H1 (cell line): ENCODE results near the gene VIPR2. TPM values are rescaled to one million over a fixed set of nuclear protein-coding genes. Genes with fewer than 3 reads are reported as not detected.

Source experiments
- CTCF ChIA-PET: fragments of 300-600 bp; sonication (Branson Sonifier 250); formaldehyde crosslinking; loops from one replicate; lab custom pipeline; 2021; ENCODE audit not compliant: partially characterized antibody; lab: Charles Lee
- POLR2A ChIA-PET: fragments of 300-600 bp; sonication (Branson Sonifier 250); formaldehyde crosslinking; loops from one replicate; lab custom pipeline; 2021; ENCODE audit warnings: inconsistent platforms; ENCODE audit not compliant: partially characterized antibody; lab: Charles Lee
- DNase-seq, 2 experiments: peaks; one replicate each; pipeline versions ENCODE4 v3.0.0 to v3.0.0-alpha.2; 2010 to 2022; ENCODE audit warnings: low spot score in 2 of 2, low read depth in 1 of 2, mixed read lengths in 1 of 2
- FAIRE-seq: peaks from 2 replicates; lab custom pipeline; 2011; peaks lifted over from hg19 to GRCh38; lab: Jason Lieb, UNC
- H2AFZ ChIP-seq: 2 replicates; pipeline ENCODE4 v1.8.1; 2012; ENCODE audit warnings: low read length, inconsistent platforms
- H2AK5ac ChIP-seq: 2 replicates; pipeline ENCODE4 v1.6.1; 2013; ENCODE audit warnings: low read depth, low read length
- H2BK120ac ChIP-seq: replicated peaks from 2 replicates; pipeline ENCODE3; 2013; ENCODE audit warnings: low read depth, low read length, inconsistent platforms
- H2BK12ac ChIP-seq: 2 replicates; pipeline ENCODE4 v1.6.1; 2013; ENCODE audit warnings: low read depth, low read length
- H2BK15ac ChIP-seq: 2 replicates; pipeline ENCODE4 v1.6.1; 2013; ENCODE audit warnings: low read length
- H2BK20ac ChIP-seq: 2 replicates; pipeline ENCODE4 v1.6.1; 2013; ENCODE audit warnings: low read length
- H2BK5ac ChIP-seq: 2 replicates; pipeline ENCODE4 v1.6.1; 2013; ENCODE audit warnings: low read depth, low read length
- H3K14ac ChIP-seq: 2 replicates; pipeline ENCODE4 v1.6.1; 2013; ENCODE audit warnings: inconsistent platforms; ENCODE audit not compliant: insufficient read length
- H3K18ac ChIP-seq: 2 replicates; pipeline ENCODE4 v1.6.1; 2013; ENCODE audit warnings: low read length; ENCODE audit errors: extremely low read depth
- H3K23ac ChIP-seq: 2 replicates; pipeline ENCODE4 v1.6.1; 2013; ENCODE audit warnings: inconsistent platforms; ENCODE audit not compliant: insufficient read length
- H3K23me2 ChIP-seq: 2 replicates; pipeline ENCODE4 v1.6.1; 2013; ENCODE audit warnings: low read depth, low read length
- H3K27ac ChIP-seq: 2 replicates; pipeline ENCODE4 v1.6.1; 2011; ENCODE audit warnings: low read depth, low read length, inconsistent platforms
- H3K27me3 ChIP-seq, 4 experiments: replicated peaks in 1 of 4; 1 replicate in 1 of 4; 2 replicates in 3 of 4; pipeline versions ENCODE4 v1.6.1 to v1.8.1; 2011 to 2013; ENCODE audit warnings: low read length in 3 of 4, mild to moderate bottlenecking in 3 of 4, inconsistent platforms in 2 of 4, mixed read lengths in 2 of 4, moderate library complexity in 1 of 4; ENCODE audit not compliant: control insufficient read depth in 3 of 4, insufficient read depth in 3 of 4; ENCODE audit errors: extremely low read depth in 1 of 4
- H3K36me3 ChIP-seq, 4 experiments: 2 replicates each; pipeline versions ENCODE4 v1.6.1 to v1.8.1; 2011 to 2013; ENCODE audit warnings: mild to moderate bottlenecking in 4 of 4, low read length in 3 of 4, moderate library complexity in 2 of 4, control low read depth in 1 of 4, inconsistent platforms in 1 of 4; ENCODE audit not compliant: insufficient read depth in 4 of 4, control insufficient read depth in 2 of 4
- H3K4ac ChIP-seq: replicated peaks from 2 replicates; pipeline ENCODE3; 2013; ENCODE audit warnings: low read length, low read depth, mixed read lengths, inconsistent platforms; ENCODE audit not compliant: insufficient read length
- H3K4me1 ChIP-seq, 4 experiments: replicated peaks in 1 of 4; 1 replicate in 1 of 4; 2 replicates in 3 of 4; pipeline versions ENCODE4 v1.6.1 to v1.8.1; 2011 to 2013; ENCODE audit warnings: low read length in 3 of 4, inconsistent platforms in 2 of 4, mixed read lengths in 1 of 4; ENCODE audit not compliant: insufficient read depth in 4 of 4, control insufficient read depth in 3 of 4
- H3K4me2 ChIP-seq, 2 experiments: 2 replicates each; pipeline versions ENCODE4 v1.6.1 to v1.8.1; 2011 to 2013; ENCODE audit warnings: low read depth in 2 of 2, low read length in 2 of 2, control low read depth in 1 of 2, inconsistent platforms in 1 of 2, mild to moderate bottlenecking in 1 of 2; ENCODE audit not compliant: insufficient read depth in 1 of 2
- H3K4me3 ChIP-seq, 4 experiments: fragments of 200-600, 300-600 bp in 1 of 4; sonication (generic), shearing (Covaris generic), sonication (Bioruptor Twin) in 1 of 4; 2 replicates each; pipeline versions ENCODE4 v1.5.1 to v1.8.1; 2011 to 2016; ENCODE audit warnings: low read length in 4 of 4, low read depth in 3 of 4, control low read depth in 2 of 4, inconsistent platforms in 2 of 4, mild to moderate bottlenecking in 2 of 4, mixed read lengths in 1 of 4, moderate library complexity in 1 of 4; ENCODE audit not compliant: insufficient read depth in 2 of 4; ENCODE audit errors: extremely low read depth in 1 of 4
- H3K56ac ChIP-seq: replicated peaks from 2 replicates; pipeline ENCODE3; 2013; ENCODE audit warnings: low read depth, mild to moderate bottlenecking, mixed read lengths, low read length, inconsistent platforms; ENCODE audit not compliant: insufficient read length
- H3K79me1 ChIP-seq: 2 replicates; pipeline ENCODE4 v1.6.1; 2013; ENCODE audit warnings: low read depth, low read length, control low read depth
- H3K79me2 ChIP-seq, 2 experiments: 2 replicates each; pipeline versions ENCODE4 v1.6.1 to v1.8.1; 2012 to 2013; ENCODE audit warnings: low read length in 2 of 2, mild to moderate bottlenecking in 2 of 2, inconsistent platforms in 1 of 2; ENCODE audit not compliant: insufficient read depth in 2 of 2, control insufficient read depth in 1 of 2
- H3K9ac ChIP-seq, 4 experiments: replicated peaks in 1 of 4; 1 replicate in 1 of 4; 2 replicates in 3 of 4; pipeline versions ENCODE4 v1.6.1 to v1.8.1; 2011 to 2013; ENCODE audit warnings: low read depth in 3 of 4, low read length in 3 of 4, control low read depth in 2 of 4, mild to moderate bottlenecking in 2 of 4, moderate library complexity in 2 of 4, inconsistent platforms in 1 of 4; ENCODE audit errors: extremely low read depth in 1 of 4
- H3K9me3 ChIP-seq, 2 experiments: 2 replicates each; pipeline versions ENCODE4 v1.6.1 to v1.8.1; 2012 to 2013; ENCODE audit warnings: mild to moderate bottlenecking in 2 of 2, moderate library complexity in 2 of 2, control low read depth in 1 of 2, inconsistent platforms in 1 of 2, low read depth in 1 of 2, low read length in 1 of 2, mixed read lengths in 1 of 2; ENCODE audit not compliant: insufficient read depth in 2 of 2
- H4K20me1 ChIP-seq, 2 experiments: replicated peaks in 1 of 2; 2 replicates each; pipeline versions ENCODE3 to v1.8.1; 2011 to 2013; ENCODE audit warnings: inconsistent platforms in 2 of 2, low read length in 2 of 2, mild to moderate bottlenecking in 1 of 2; ENCODE audit not compliant: insufficient read depth in 2 of 2, control insufficient read depth in 1 of 2
- H4K5ac ChIP-seq: 2 replicates; pipeline ENCODE4 v1.6.1; 2013; ENCODE audit warnings: low read length, low read depth, mixed read lengths, inconsistent platforms; ENCODE audit not compliant: insufficient read length
- H4K8ac ChIP-seq: 2 replicates; pipeline ENCODE4 v1.8.0; 2013; ENCODE audit warnings: mild to moderate bottlenecking, moderate library complexity, low read length, inconsistent platforms; ENCODE audit not compliant: insufficient read depth; ENCODE audit errors: extremely low read depth
- H4K91ac ChIP-seq: replicated peaks from 2 replicates; pipeline ENCODE3; 2013; ENCODE audit warnings: low read length, mixed read lengths, inconsistent platforms; ENCODE audit not compliant: insufficient read length
- BRCA1 ChIP-seq: IDR thresholded peaks from 2 replicates; pipeline ENCODE4 v1.6.1; 2012; ENCODE audit warnings: low read depth, low read length, improper control_type of control experiment
- JUN ChIP-seq: IDR thresholded peaks from 2 replicates; pipeline ENCODE4 v1.6.1; 2011; ENCODE audit warnings: low read depth, mild to moderate bottlenecking, improper control_type of control experiment, low read length
- KDM1A ChIP-seq: fragments of 200-600, 300-600 bp; sonication (generic); IDR thresholded peaks from 2 replicates; pipeline ENCODE4 v1.7.1; 2016; ENCODE audit warnings: mild to moderate bottlenecking, low read length, borderline replicate concordance
- KDM4A ChIP-seq: IDR thresholded peaks from one replicate; pipeline ENCODE4 v1.7.1; 2012; ENCODE audit warnings: low read depth, mild to moderate bottlenecking, moderate library complexity, low read length, inconsistent platforms; ENCODE audit not compliant: severe bottlenecking
- WGBS, 2 experiments: shearing (Covaris generic) in 1 of 2; methylation state at CpG; one replicate each; pipeline versions ENCODE4 v1.1.6 to v1.1.7; 2013 to 2015; ENCODE audit warnings: low lambda C conversion rate in 2 of 2, mixed read lengths in 2 of 2, inconsistent platforms in 1 of 2, low coverage in 1 of 2, missing lambda C conversion rate in 1 of 2; ENCODE audit not compliant: insufficient replicate concordance in 2 of 2, insufficient coverage in 1 of 2, insufficient read length in 1 of 2; ENCODE audit errors: extremely low coverage in 1 of 2, missing lambda C conversion rate in 1 of 2; 5-methylcytosine and 5-hydroxymethylcytosine counted together
- polyA plus RNA-seq, 7 experiments: library from polyadenylated mRNA; depleted of rRNA in 3 of 7; stranded (reverse) in 5 of 7; unstranded in 2 of 7; fragments of >200 nt in 5 of 7; fragments of 200-250 nt in 2 of 7; gene quantifications; 1 replicate in 5 of 7; 2 replicates in 1 of 7; 4 replicates in 1 of 7; pipeline versions ENCODE4 v1.2.1 to v1.2.3, GENCODE V29; 2011 to 2013; ENCODE audit warnings: missing spikeins in 2 of 7, mixed read lengths in 2 of 7
- total RNA-seq: library from RNA; stranded (reverse); fragmentation: NEBNext Ultra II Directional; extraction: Animal tissue kit (Norgen Biotek cat#: 25700); gene quantifications from 2 replicates; pipeline ENCODE4 v1.2.1, GENCODE V29; 2021
- TF ChIP-seq, protein P1 (sequence below), 3 experiments: IDR thresholded peaks; 1 replicate in 2 of 3; 2 replicates in 1 of 3; pipeline versions ENCODE4 v1.5.1 to v1.6.1; 2011; ENCODE audit warnings: low read length in 3 of 3, mild to moderate bottlenecking in 3 of 3, inconsistent platforms in 2 of 3, low read depth in 1 of 3, moderate library complexity in 1 of 3; ENCODE audit not compliant: insufficient read depth in 1 of 3; ENCODE audit errors: control extremely low read depth in 1 of 3

VIPR2 gene
- total and polyA plus RNA-seq, 2 of the 8 experiments (the other 6 are each of a cell fraction or from before 2014, with no cell fraction given): 2.4 to 6.3 TPM

DNA sequence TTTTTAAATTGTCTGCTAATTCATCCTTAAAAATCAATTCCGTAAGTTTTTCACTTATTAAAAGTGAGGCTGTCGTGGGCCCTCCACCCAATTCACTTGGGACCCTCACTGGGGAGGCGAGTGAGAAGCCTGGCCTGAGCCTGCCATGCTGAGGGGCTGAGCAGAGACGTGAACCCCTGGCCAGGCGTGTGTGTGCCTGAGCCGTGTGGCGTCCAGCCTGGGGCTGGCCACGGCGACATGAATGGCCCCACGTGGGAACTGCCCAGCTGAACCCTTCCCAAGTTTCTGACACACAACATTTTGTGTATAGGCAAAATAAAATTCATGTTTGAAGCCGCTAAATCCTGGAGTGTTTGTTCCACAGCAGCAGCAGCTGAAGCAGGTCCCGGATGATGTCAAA lies 13.0 kb upstream of the VIPR2 start:
- no peak for TF ChIP-seq KDM4A
- no peak for TF ChIP-seq KDM1A
- TF ChIP-seq JUN: no peak
- TF ChIP-seq, protein P1, sequence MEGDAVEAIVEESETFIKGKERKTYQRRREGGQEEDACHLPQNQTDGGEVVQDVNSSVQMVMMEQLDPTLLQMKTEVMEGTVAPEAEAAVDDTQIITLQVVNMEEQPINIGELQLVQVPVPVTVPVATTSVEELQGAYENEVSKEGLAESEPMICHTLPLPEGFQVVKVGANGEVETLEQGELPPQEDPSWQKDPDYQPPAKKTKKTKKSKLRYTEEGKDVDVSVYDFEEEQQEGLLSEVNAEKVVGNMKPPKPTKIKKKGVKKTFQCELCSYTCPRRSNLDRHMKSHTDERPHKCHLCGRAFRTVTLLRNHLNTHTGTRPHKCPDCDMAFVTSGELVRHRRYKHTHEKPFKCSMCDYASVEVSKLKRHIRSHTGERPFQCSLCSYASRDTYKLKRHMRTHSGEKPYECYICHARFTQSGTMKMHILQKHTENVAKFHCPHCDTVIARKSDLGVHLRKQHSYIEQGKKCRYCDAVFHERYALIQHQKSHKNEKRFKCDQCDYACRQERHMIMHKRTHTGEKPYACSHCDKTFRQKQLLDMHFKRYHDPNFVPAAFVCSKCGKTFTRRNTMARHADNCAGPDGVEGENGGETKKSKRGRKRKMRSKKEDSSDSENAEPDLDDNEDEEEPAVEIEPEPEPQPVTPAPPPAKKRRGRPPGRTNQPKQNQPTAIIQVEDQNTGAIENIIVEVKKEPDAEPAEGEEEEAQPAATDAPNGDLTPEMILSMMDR (IDR thresholded peaks at IDR 0.05; ENCODE audit: control extremely low read depth in 1 of 3, insufficient read depth in 1 of 3, low read depth in 1 of 3, low read length in 3 of 3): no peak
- TF ChIP-seq BRCA1: no peak
- H3K4me3 ChIP-seq: no peak overlapping the region
- H3K9me3 ChIP-seq: no peaks in the 10 kb centered on the region; a peak in 1 of 4 replicates
- POLR2A ChIA-PET: no interaction called here
- H2BK20ac ChIP-seq: no peak overlapping the region
- H2BK120ac ChIP-seq: no peak overlapping the region
- no peak overlapping the region for H2BK5ac ChIP-seq
- no peak overlapping the region for H3K27ac ChIP-seq
- no peak overlapping the region for H4K5ac ChIP-seq
- no peak overlapping the region for H2BK12ac ChIP-seq
- H4K91ac ChIP-seq: peak overlapping the region; percentile 35
- CTCF ChIA-PET: interaction anchor here (0.6 to 1.1 kb wide), 2 partner anchors 138 to 181 kb away, joined by 4 to 6 read pairs; no protein-coding TSS in a partner anchor
- H3K4me2 ChIP-seq: no peak overlapping the region
- no peaks in the 10 kb centered on the region for H4K20me1 ChIP-seq
- no peak overlapping the region for H3K56ac ChIP-seq
- DNase-seq: no peak
- H4K8ac ChIP-seq: no peak overlapping the region
- no peak overlapping the region for H2AFZ ChIP-seq
- no peak overlapping the region for H3K9ac ChIP-seq
- H2BK15ac ChIP-seq: no peak overlapping the region
- no peak for FAIRE-seq
- WGBS, 2 experiments: 88% methylated on average over 12 of the region's 12 CpGs; no CpG with 5 or more reads in 1 of the 2 experiments
- H3K4me1 ChIP-seq: no peaks in the 10 kb centered on the region
- H3K79me1 ChIP-seq: no peaks in the 10 kb centered on the region
- no peaks in the 10 kb centered on the region for H3K36me3 ChIP-seq
- no peaks in the 10 kb centered on the region for H3K79me2 ChIP-seq
- H3K27me3 ChIP-seq: no peaks in the 10 kb centered on the region
- H3K4ac ChIP-seq: no peak overlapping the region
- no peak overlapping the region for H3K23ac ChIP-seq
- H3K18ac ChIP-seq: no peak overlapping the region
- no peak overlapping the region for H3K14ac ChIP-seq
- no peaks in the 10 kb centered on the region for H3K23me2 ChIP-seq
- no peak overlapping the region for H2AK5ac ChIP-seq
